Caki2 (cell line): ENCODE data around the gene NR4A1. TPM values are rescaled to one million over a fixed set of nuclear protein-coding genes. Genes with fewer than 3 reads are reported as not detected.

ENCODE experiments used
- DNase-seq: peaks from one replicate; pipeline ENCODE4 v3.0.0-alpha.2; 2015; ENCODE audit warnings: low read depth
- in situ Hi-C: cut with HindIII; loops from 2 replicates; pipeline ENCODE4 v1.10.0; 2016; ENCODE audit warnings: low sequenced_read_pairs, low pct_unique_long_range_greater_than_20kb, mixed read lengths
- total RNA-seq: library from RNA; depleted of rRNA; stranded (reverse); fragments of >200 nt; shearing (Covaris generic); gene quantifications from 2 replicates; pipeline ENCODE4 v1.2.3, GENCODE V29; 2014; ENCODE audit warnings: low replicate concordance; rRNA removed

The NR4A1 gene
- 0.07 TPM in 1 of 2 replicates, not detected in the other for total RNA-seq

GRCh38 chr12:52050758-52051541 is at the start of gene NR4A1:
Gene NR4A1 (plus strand): TSS chr12:52051442. CDS start chr12:52054329, 2,887 bp downstream.
- DNase-seq = peak; percentile 91

GRCh38 chr12:52003016-52003550 is 48.2 kb upstream of the NR4A1 start:
- in situ Hi-C loops = no loop called here
- no peak for DNase-seq

More at GRCh38 chr12:52050758-52051541, at the start of gene NR4A1:
- in situ Hi-C loops = no loop called here

GRCh38 chr12:52003591-52003990 is 47.7 kb upstream of the NR4A1 start:
- in situ Hi-C loops = no loop called here
- DNase-seq = no peak

GRCh38 chr12:52004042-52004648 is 47.1 kb upstream of the NR4A1 start:
- peak; percentile 65 for DNase-seq
- in situ Hi-C loops = no loop called here

GRCh38 chr12:52005218-52005902 is 45.9 kb upstream of the NR4A1 start:
- in situ Hi-C loops = no loop called here
- DNase-seq = no peak

GRCh38 chr12:52005903-52006703 is 45.1 kb upstream of the NR4A1 start:
- DNase-seq = no peak
- in situ Hi-C loops = no loop called here

GRCh38 chr12:52006726-52007157 is 44.5 kb upstream of the NR4A1 start, which contains the start of gene TAMALIN:
Gene TAMALIN (plus strand): TSS chr12:52006946. CDS start chr12:52007020, 74 bp downstream.
- in situ Hi-C loops = no loop called here
- no peak for DNase-seq

GRCh38 chr12:52007158-52007921 is 43.9 kb upstream of the NR4A1 start:
- in situ Hi-C loops = no loop called here
- no peak for DNase-seq

GRCh38 chr12:52007982-52008510 is 43.2 kb upstream of the NR4A1 start:
- in situ Hi-C loops = no loop called here
- no peak for DNase-seq

- no peak for DNase-seq
- in situ Hi-C loops = no loop called here
These were observed 42.0 kb upstream of the NR4A1 start for GRCh38 chr12:52009081-52009751.

- DNase-seq = no peak
- in situ Hi-C loops = no loop called here
These were observed 41.1 kb upstream of the NR4A1 start for GRCh38 chr12:52010152-52010622.

- in situ Hi-C loops = no loop called here
- no peak for DNase-seq
These were observed 40.3 kb upstream of the NR4A1 start for GRCh38 chr12:52010692-52011601.

- in situ Hi-C loops = no loop called here
- DNase-seq = no peak
These were observed 39.5 kb upstream of the NR4A1 start for GRCh38 chr12:52011602-52012214.

GRCh38 chr12:52013626-52014310 is 37.5 kb upstream of the NR4A1 start:
- DNase-seq = no peak
- in situ Hi-C loops = no loop called here
